DND-41 (cell line): ENCODE measurements around the gene CEBPG.

Experiments used
- ATAC-seq: fragments of 200-7000 bp; cut with Tn5 transposase; 3 replicates; pipeline ENCODE4 v1.9.1; 2021; ENCODE audit warnings: low read depth; ENCODE audit not compliant: insufficient read depth
- DNase-seq: peaks from one replicate; pipeline ENCODE4 v3.0.0-alpha.2; 2020
- H2AFZ ChIP-seq: 2 replicates; pipeline ENCODE4 v1.6.0; 2012; ENCODE audit warnings: low read depth, low read length
- H3K27ac ChIP-seq: 2 replicates; pipeline ENCODE4 v1.5.1; 2012; ENCODE audit warnings: low read length, inconsistent platforms
- H3K27me3 ChIP-seq: fragments of 200-600 bp; sonication (generic); 2 replicates; pipeline ENCODE4 v1.6.0; 2012; ENCODE audit warnings: low read length, mild to moderate bottlenecking, inconsistent platforms; ENCODE audit not compliant: insufficient read depth, poor library complexity
- H3K36me3 ChIP-seq: 2 replicates; pipeline ENCODE4 v1.5.1; 2012; ENCODE audit warnings: low read length, inconsistent platforms; ENCODE audit not compliant: insufficient read depth
- H3K4me1 ChIP-seq: 2 replicates; pipeline ENCODE4 v1.5.1; 2012; ENCODE audit warnings: mild to moderate bottlenecking, low read length; ENCODE audit not compliant: insufficient read depth
- H3K4me2 ChIP-seq: 2 replicates; pipeline ENCODE4 v1.6.0; 2012; ENCODE audit warnings: mild to moderate bottlenecking, moderate library complexity, low read length, inconsistent platforms; ENCODE audit not compliant: insufficient read depth
- H3K4me3 ChIP-seq, 2 experiments: fragments of 200-600 bp in 1 of 2; shearing (Covaris generic) in 1 of 2; 2 replicates each; pipeline ENCODE4 v1.5.1; 2012 to 2016; ENCODE audit warnings: inconsistent platforms in 2 of 2, low read length in 2 of 2, mild to moderate bottlenecking in 2 of 2, low read depth in 1 of 2, moderate library complexity in 1 of 2
- H3K79me2 ChIP-seq: 2 replicates; pipeline ENCODE4 v1.6.0; 2012; ENCODE audit warnings: low read length, inconsistent platforms; ENCODE audit not compliant: insufficient read depth
- H3K9ac ChIP-seq: 2 replicates; pipeline ENCODE4 v1.6.0; 2012; ENCODE audit warnings: low read depth, mild to moderate bottlenecking, inconsistent platforms, low read length, moderate library complexity
- H3K9me3 ChIP-seq: 2 replicates; pipeline ENCODE4 v1.5.1; 2012; ENCODE audit warnings: low read length, moderate library complexity, mild to moderate bottlenecking, inconsistent platforms; ENCODE audit not compliant: insufficient read depth, severe bottlenecking
- H4K20me1 ChIP-seq: 2 replicates; pipeline ENCODE4 v1.6.0; 2012; ENCODE audit warnings: low read length; ENCODE audit not compliant: insufficient read depth
- EZH2 ChIP-seq: IDR thresholded peaks from 3 replicates; pipeline ENCODE4 v1.6.1; 2012; ENCODE audit warnings: borderline replicate concordance, low read depth, mild to moderate bottlenecking, moderate library complexity, low read length, inconsistent platforms; ENCODE audit not compliant: severe bottlenecking
- TF ChIP-seq, protein P1 (sequence below): IDR thresholded peaks from 2 replicates; pipeline ENCODE4 v1.5.1; 2012; ENCODE audit warnings: borderline replicate concordance, low read length, moderate library complexity, mild to moderate bottlenecking; ENCODE audit not compliant: poor library complexity, severe bottlenecking; ENCODE audit errors: extremely low read depth

CEBPG gene

DNA sequence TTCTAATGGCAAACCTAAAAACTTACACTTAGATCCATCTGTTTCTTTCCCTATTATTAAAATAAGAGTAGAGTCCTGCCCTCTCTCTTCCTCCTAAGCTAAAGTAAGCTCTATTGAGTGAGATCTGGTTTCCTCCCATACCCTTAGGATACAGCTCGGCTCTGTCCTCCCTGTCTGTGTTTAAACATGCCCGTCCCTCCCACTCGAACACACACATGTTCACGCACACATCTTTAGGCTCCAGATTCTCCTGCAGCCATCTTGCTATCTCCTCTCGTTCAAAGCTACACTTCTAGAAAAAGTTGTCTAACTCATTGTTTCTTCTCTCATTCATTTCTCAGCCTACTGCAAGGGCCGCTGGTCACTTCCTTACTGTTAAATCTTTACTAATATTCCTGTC lies 15.1 kb upstream of the CEBPG start:
- Histone ChIP-seq H3K4me2 (no peak overlapping the region), H3K36me3 (no peaks in the 10 kb centered on the region), H2AFZ (no peak overlapping the region), H3K79me2 (no peaks in the 10 kb centered on the region), H3K9me3 (no peaks in the 10 kb centered on the region), H4K20me1 (no peaks in the 10 kb centered on the region), H3K4me3 (no peak overlapping the region), H3K27ac (no peak overlapping the region), H3K27me3 (peaks cover 6% of the 10 kb centered on the region), H3K4me1 (no peaks in the 10 kb centered on the region), H3K9ac (no peak overlapping the region)
- DNase-seq (no peak), ATAC-seq (no peak)
- TF ChIP-seq, protein P1, sequence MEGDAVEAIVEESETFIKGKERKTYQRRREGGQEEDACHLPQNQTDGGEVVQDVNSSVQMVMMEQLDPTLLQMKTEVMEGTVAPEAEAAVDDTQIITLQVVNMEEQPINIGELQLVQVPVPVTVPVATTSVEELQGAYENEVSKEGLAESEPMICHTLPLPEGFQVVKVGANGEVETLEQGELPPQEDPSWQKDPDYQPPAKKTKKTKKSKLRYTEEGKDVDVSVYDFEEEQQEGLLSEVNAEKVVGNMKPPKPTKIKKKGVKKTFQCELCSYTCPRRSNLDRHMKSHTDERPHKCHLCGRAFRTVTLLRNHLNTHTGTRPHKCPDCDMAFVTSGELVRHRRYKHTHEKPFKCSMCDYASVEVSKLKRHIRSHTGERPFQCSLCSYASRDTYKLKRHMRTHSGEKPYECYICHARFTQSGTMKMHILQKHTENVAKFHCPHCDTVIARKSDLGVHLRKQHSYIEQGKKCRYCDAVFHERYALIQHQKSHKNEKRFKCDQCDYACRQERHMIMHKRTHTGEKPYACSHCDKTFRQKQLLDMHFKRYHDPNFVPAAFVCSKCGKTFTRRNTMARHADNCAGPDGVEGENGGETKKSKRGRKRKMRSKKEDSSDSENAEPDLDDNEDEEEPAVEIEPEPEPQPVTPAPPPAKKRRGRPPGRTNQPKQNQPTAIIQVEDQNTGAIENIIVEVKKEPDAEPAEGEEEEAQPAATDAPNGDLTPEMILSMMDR: no peak
- no peak for TF ChIP-seq EZH2

DNA sequence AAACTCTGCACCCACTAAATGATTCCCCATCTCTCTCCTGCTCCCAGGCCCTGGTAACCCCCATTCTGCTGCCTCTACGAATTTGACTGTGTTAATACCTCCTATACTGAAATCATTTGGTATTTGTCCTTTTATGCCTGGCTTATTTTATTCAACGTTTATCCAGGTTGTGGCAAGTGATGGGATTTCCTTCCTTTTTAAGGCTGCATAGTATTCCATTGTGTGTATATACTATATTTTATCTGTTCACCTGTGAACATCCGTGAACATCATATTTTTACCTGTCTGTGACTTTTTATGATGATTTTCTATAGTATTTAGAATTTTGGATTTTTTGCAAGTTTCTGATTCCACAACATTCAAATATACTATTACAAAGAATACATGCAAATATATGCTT lies 13.9 kb upstream of the CEBPG start:
- Histone ChIP-seq H3K79me2 (no peaks in the 10 kb centered on the region), H3K4me2 (no peak overlapping the region), H2AFZ (no peak overlapping the region), H3K4me1 (no peaks in the 10 kb centered on the region), H3K36me3 (no peaks in the 10 kb centered on the region), H3K27ac (no peak overlapping the region), H3K4me3 (no peak overlapping the region), H3K9ac (no peak overlapping the region), H3K9me3 (no peaks in the 10 kb centered on the region), H3K27me3 (peaks cover 6% of the 10 kb centered on the region), H4K20me1 (no peaks in the 10 kb centered on the region)
- TF ChIP-seq, protein P1: no peak
- TF ChIP-seq EZH2: no peak
- DNase-seq (no peak), ATAC-seq (no peak)

DNA sequence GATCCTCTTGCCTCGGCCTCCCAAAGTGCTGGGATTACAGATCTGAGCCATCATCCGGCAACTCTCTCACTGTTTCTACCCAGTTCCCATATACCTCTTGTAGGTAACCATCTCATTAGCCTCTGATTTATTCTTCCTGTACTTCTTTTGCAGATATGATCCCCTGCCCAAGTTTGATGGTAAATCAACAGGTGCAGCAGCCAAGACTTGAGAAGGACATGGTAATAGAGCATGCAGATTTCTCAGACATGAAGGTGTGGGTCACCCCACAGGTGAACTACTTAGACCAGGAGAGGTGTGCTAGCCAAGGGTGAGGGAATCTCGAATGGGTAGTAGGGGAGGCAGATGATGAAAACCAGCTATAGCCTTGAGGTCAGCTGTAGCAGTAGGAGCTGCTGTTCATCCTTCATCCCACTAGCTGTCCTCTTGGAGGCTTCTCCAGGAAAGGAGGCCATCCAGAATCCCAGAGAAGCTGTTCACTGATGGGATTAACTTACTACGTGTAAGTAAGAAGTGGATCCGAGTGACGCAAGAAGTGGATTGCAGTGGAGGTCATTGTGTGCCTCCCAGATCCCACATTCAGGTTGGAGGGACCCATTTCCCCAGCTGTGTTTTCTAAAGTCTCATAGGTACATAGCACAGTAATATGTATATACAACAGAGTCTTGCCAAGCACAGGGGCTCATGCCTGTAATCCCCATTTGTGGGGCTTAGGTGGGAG lies 10.8 kb upstream of the CEBPG start:
- H3K4me1 ChIP-seq: no peaks in the 10 kb centered on the region
- TF ChIP-seq, protein P1: no peak
- TF ChIP-seq EZH2: no peak
- H4K20me1 ChIP-seq: no peaks in the 10 kb centered on the region
- H3K79me2 ChIP-seq: no peaks in the 10 kb centered on the region
- H3K9ac ChIP-seq: no peak overlapping the region
- H3K36me3 ChIP-seq: no peaks in the 10 kb centered on the region
- H2AFZ ChIP-seq: no peak overlapping the region
- H3K9me3 ChIP-seq: no peaks in the 10 kb centered on the region
- no peak overlapping the region for H3K4me2 ChIP-seq
- H3K27ac ChIP-seq: no peak overlapping the region
- peaks cover 10% of the 10 kb centered on the region for H3K27me3 ChIP-seq
- no peak overlapping the region for H3K4me3 ChIP-seq
- DNase-seq: no peak
- no peak for ATAC-seq
